ENCODE measurements around the gene ATP6V0A1. TPM values are rescaled to one million over a fixed set of nuclear protein-coding genes. Genes with fewer than 3 reads are reported as not detected.
A peak's percentile ranks its signal among the peaks of the same experiment; 100 is the strongest.

Gene ATP6V0A1
- total RNA-seq, 2 donors from 2014 or later = 78.0 to 80.3 TPM

GRCh38 chr17:42561897-42562387, 103.3 kb downstream of the ATP6V0A1 start, which contains the start of gene COASY:
TSS of gene COASY (plus strand) at chr17:42562148. CDS start at chr17:42562623, 475 bp downstream.
- TF ChIP-seq POLR2AphosphoS5 (IDR thresholded peaks at IDR 0.05) = peak; percentile 100
- peak; percentile 25 for TF ChIP-seq POLR2A (IDR thresholded peaks at IDR 0.05)
- TF ChIP-seq, protein P1, sequence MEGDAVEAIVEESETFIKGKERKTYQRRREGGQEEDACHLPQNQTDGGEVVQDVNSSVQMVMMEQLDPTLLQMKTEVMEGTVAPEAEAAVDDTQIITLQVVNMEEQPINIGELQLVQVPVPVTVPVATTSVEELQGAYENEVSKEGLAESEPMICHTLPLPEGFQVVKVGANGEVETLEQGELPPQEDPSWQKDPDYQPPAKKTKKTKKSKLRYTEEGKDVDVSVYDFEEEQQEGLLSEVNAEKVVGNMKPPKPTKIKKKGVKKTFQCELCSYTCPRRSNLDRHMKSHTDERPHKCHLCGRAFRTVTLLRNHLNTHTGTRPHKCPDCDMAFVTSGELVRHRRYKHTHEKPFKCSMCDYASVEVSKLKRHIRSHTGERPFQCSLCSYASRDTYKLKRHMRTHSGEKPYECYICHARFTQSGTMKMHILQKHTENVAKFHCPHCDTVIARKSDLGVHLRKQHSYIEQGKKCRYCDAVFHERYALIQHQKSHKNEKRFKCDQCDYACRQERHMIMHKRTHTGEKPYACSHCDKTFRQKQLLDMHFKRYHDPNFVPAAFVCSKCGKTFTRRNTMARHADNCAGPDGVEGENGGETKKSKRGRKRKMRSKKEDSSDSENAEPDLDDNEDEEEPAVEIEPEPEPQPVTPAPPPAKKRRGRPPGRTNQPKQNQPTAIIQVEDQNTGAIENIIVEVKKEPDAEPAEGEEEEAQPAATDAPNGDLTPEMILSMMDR (IDR thresholded peaks at IDR 0.05) = peak in 1 of 4 experiments; percentile 4
- peaks cover 20% of the 10 kb centered on the region for H3K4me1 ChIP-seq (replicated peaks)
- peak; percentile 93 for DNase-seq (ENCODE audit: low spot score)
- peak within 1 kb of the TSS; percentile 77 to 79 for H3K27ac ChIP-seq
- intact Hi-C loops (cut with DNase I) = no loop called here
- H3K4me3 ChIP-seq = peak within 1 kb of the TSS; percentile 73 to 82
- peaks cover 0 to 8% of the 10 kb centered on the region in 2 donors for H3K36me3 ChIP-seq
- 0% methylated on average over 16 of the region's 26 CpGs for WGBS
- H3K27me3 ChIP-seq (replicated peaks; ENCODE audit: insufficient read depth) = no peaks in the 10 kb centered on the region
- no peaks in the 10 kb centered on the region for H3K9me3 ChIP-seq

DNA sequence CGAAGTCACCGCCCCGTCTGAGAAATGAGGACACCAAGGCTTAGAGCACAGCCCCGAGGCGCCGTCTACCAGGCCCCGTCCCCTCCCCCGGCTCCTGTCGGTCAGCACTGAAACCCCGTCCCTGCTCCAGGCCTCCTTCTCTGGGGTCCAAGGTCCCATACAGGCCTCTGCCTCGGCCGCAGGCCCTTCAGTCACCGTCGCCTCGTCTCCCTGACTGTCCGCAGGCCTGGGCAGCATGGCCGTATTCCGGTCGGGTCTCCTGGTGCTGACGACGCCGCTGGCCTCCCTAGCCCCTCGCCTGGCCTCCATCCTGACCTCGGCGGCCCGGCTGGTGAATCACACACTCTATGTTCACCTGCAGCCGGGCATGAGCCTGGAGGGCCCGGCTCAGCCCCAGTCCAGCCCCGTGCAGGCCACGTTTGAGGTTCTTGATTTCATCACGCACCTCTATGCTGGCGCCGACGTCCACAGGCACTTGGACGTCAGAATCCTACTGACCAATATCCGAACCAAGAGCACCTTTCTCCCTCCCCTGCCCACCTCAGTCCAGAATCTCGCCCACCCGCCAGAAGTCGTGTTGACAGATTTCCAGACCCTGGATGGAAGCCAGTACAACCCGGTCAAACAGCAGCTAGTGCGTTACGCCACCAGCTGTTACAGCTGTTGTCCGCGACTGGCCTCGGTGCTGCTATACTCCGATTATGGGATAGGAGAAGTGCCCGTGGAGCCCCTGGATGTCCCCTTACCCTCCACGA, 103.9 kb downstream of the ATP6V0A1 start:
- Histone ChIP-seq H3K36me3 (peaks cover 0 to 8% of the 10 kb centered on the region in 2 donors), H3K4me3 (peak overlapping the region; percentile 73 to 82), H3K9me3 (no peaks in the 10 kb centered on the region), H3K4me1 (replicated peaks) (peaks cover 20% of the 10 kb centered on the region), H3K27ac (peak overlapping the region; percentile 77 to 79), H3K27me3 (replicated peaks; ENCODE audit: insufficient read depth) (no peaks in the 10 kb centered on the region)
- WGBS = 5% methylated on average over 47 of the region's 48 CpGs
- intact Hi-C loops (cut with DNase I) = no loop called here
- no peak for DNase-seq (ENCODE audit: low spot score)
- TF ChIP-seq POLR2AphosphoS5 (IDR thresholded peaks at IDR 0.05) = no peak
- TF ChIP-seq, protein P1 (IDR thresholded peaks at IDR 0.05) = no peak
- no peak for TF ChIP-seq POLR2A (IDR thresholded peaks at IDR 0.05)

- H3K27ac ChIP-seq = peak overlapping the region; percentile 77 to 79
- H3K4me3 ChIP-seq = peak overlapping the region; percentile 73 to 82
- DNase-seq (ENCODE audit: low spot score) = no peak
- TF ChIP-seq, protein P1 (IDR thresholded peaks at IDR 0.05) = no peak
- TF ChIP-seq POLR2AphosphoS5 (IDR thresholded peaks at IDR 0.05) = no peak
- no peak for TF ChIP-seq POLR2A (IDR thresholded peaks at IDR 0.05)
- intact Hi-C loops (cut with DNase I) = no loop called here
- H3K4me1 ChIP-seq (replicated peaks) = peaks cover 24% of the 10 kb centered on the region
- peaks cover 0 to 8% of the 10 kb centered on the region in 2 donors for H3K36me3 ChIP-seq
- H3K9me3 ChIP-seq = no peaks in the 10 kb centered on the region
- no peaks in the 10 kb centered on the region for H3K27me3 ChIP-seq (replicated peaks; ENCODE audit: insufficient read depth)
- 72% methylated on average over 10 of the region's 14 CpGs for WGBS
Observed at GRCh38 chr17:42563143-42563509, 104.4 kb downstream of the ATP6V0A1 start.

- Histone ChIP-seq H3K36me3 (peaks cover 0 to 8% of the 10 kb centered on the region in 2 donors), H3K9me3 (no peaks in the 10 kb centered on the region), H3K4me3 (peak overlapping the region in 1 of 2 donors; percentile 82), H3K27me3 (replicated peaks; ENCODE audit: insufficient read depth) (no peaks in the 10 kb centered on the region), H3K4me1 (replicated peaks) (peaks cover 28% of the 10 kb centered on the region), H3K27ac (peak overlapping the region in 1 of 2 donors; percentile 79)
- WGBS = 10% methylated on average over 1 of the region's 1 CpG
- DNase-seq (ENCODE audit: low spot score) = no peak
- intact Hi-C loops (cut with DNase I) = no loop called here
- TF ChIP-seq, protein P1 (IDR thresholded peaks at IDR 0.05) = no peak
- no peak for TF ChIP-seq POLR2AphosphoS5 (IDR thresholded peaks at IDR 0.05)
- TF ChIP-seq POLR2A (IDR thresholded peaks at IDR 0.05) = no peak
Observed at GRCh38 chr17:42563543-42563942, 104.9 kb downstream of the ATP6V0A1 start.
